WTC11 (cell line): ENCODE data around the gene PPP4R3B. TPM values are rescaled to one million over a fixed set of nuclear protein-coding genes. Genes with fewer than 3 reads are reported as not detected.

Experiments used
- AFF4 ChIP-seq: sonication (generic); formaldehyde crosslinking; IDR thresholded peaks from 2 replicates; pipeline ENCODE4 v1.8.1; 2023; ENCODE audit warnings: mild to moderate bottlenecking, missing genetic modification reagents, borderline replicate concordance
- AR ChIP-seq: fragments of 250-450 bp; sonication (Bioruptor Pico); IDR thresholded peaks from 2 replicates; pipeline ENCODE4 v1.9.0; 2021; ENCODE audit warnings: mild to moderate bottlenecking
- ATF6 ChIP-seq: sonication (generic); formaldehyde crosslinking; IDR thresholded peaks from 2 replicates; pipeline ENCODE4 v1.8.1; 2023; ENCODE audit warnings: mild to moderate bottlenecking, missing genetic modification reagents
- CREB1 ChIP-seq: sonication (generic); formaldehyde crosslinking; IDR thresholded peaks from 2 replicates; pipeline ENCODE4 v1.8.0; 2023; ENCODE audit warnings: mild to moderate bottlenecking, missing genetic modification reagents
- FOXP4 ChIP-seq: sonication (generic); formaldehyde crosslinking; IDR thresholded peaks from 2 replicates; pipeline ENCODE4 v1.8.0; 2022; ENCODE audit warnings: mild to moderate bottlenecking, missing genetic modification reagents
- GTF2I ChIP-seq: fragments of 250-450 bp; sonication (Bioruptor Pico); conservative IDR thresholded peaks from 2 replicates; pipeline ENCODE4 v1.4.0; 2021; ENCODE audit warnings: mild to moderate bottlenecking
- HMGA2 ChIP-seq: fragments of 250-450 bp; sonication (Bioruptor Pico); IDR thresholded peaks from 2 replicates; pipeline ENCODE4 v1.4.0; 2021; ENCODE audit warnings: mild to moderate bottlenecking, moderate library complexity
- NR3C1 ChIP-seq: sonication (generic); formaldehyde crosslinking; conservative IDR thresholded peaks from 2 replicates; pipeline ENCODE4 v1.8.1; 2023; ENCODE audit warnings: low read depth, mild to moderate bottlenecking, missing genetic modification reagents
- PRRX2 ChIP-seq: fragments of 250-450 bp; sonication (Bioruptor Pico); IDR thresholded peaks from 2 replicates; pipeline ENCODE4 v1.8.0; 2021; ENCODE audit warnings: mild to moderate bottlenecking
- TEAD4 ChIP-seq: sonication (generic); formaldehyde crosslinking; IDR thresholded peaks from 2 replicates; pipeline ENCODE4 v1.8.0; 2022; ENCODE audit warnings: mild to moderate bottlenecking, missing genetic modification reagents
- USF2 ChIP-seq: sonication (generic); formaldehyde crosslinking; IDR thresholded peaks from 2 replicates; pipeline ENCODE4 v1.8.1; 2023; ENCODE audit warnings: mild to moderate bottlenecking, missing genetic modification reagents, moderate library complexity
- ZNF396 ChIP-seq: fragments of 250-450 bp; sonication (Bioruptor Pico); IDR thresholded peaks from 2 replicates; pipeline ENCODE4 v1.8.0; 2021; ENCODE audit warnings: mild to moderate bottlenecking, moderate library complexity, borderline replicate concordance
- total RNA-seq: library from RNA; stranded (reverse); gene quantifications from 3 replicates; pipeline ENCODE4 v1.2.3, GENCODE V29; 2021
- TF ChIP-seq, protein P1 (sequence below): fragments of 250-450 bp; sonication (Bioruptor Pico); conservative IDR thresholded peaks from 2 replicates; pipeline ENCODE4 v1.9.0; 2021; ENCODE audit warnings: mild to moderate bottlenecking
- TF ChIP-seq, protein P2 (sequence below): sonication (generic); formaldehyde crosslinking; IDR thresholded peaks from 2 replicates; pipeline ENCODE4 v1.8.0; 2022; ENCODE audit warnings: missing genetic modification reagents
- TF ChIP-seq, protein P3 (sequence below): sonication (generic); formaldehyde crosslinking; IDR thresholded peaks from 2 replicates; pipeline ENCODE4 v1.8.1; 2023; ENCODE audit warnings: mild to moderate bottlenecking, missing genetic modification reagents
- TF ChIP-seq, protein P4 (sequence below): sonication (generic); formaldehyde crosslinking; IDR thresholded peaks from 2 replicates; pipeline ENCODE4 v1.8.1; 2023; ENCODE audit warnings: mild to moderate bottlenecking, moderate library complexity, missing genetic modification reagents

The PPP4R3B gene
- total RNA-seq, 1 experiment from 2014 or later = 39.0 TPM

DNA sequence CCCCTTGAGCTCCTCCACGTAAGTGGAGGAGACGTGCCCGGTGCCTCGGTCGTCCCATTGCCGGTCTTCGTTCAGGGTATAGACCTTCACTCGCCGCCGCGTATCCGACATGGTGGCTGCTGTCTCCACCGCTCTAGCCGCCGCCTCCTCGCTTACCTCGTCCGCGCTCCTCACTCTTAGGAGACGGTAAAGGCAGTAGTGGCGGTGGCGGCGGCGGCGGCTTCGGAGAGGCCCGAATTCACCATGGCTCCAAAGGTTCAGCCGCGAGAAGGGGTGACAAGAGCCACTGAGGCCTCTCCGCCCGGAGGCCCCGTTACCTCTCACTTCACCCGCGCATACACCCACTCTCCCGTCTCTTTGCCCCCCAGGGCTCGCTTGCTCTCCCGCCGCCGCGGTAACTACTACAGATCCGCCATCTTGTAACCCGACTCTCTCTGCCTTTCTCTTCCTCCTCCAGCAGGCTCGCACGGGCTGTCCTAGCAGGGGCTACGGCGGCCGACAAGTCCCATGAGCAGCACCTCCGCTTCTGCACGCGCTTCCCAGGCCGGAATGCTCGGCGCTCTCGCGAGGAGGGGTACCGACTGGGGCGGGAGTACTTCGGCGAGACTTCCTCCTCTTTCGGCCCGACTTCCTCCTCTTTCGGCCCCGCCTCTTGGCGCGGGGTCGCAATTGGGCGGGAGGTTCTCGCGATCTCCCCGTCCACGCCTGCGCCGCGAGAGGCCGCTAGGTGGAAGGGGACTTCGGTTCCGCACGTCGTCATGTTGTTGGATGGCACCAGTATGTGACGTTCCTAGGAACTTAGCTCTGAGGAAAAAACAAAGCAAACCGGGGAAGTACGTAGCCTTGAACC, at the start of gene PPP4R3B (continued):
- no peak for TF ChIP-seq NR3C1
- TF ChIP-seq AFF4 (CRISPR knock-in tag) = no peak; the same call in 1 of the 2 replicates
- TF ChIP-seq AR (CRISPR knock-in tag) = no peak
- no peak for TF ChIP-seq HMGA2 (CRISPR knock-in tag)
- TF ChIP-seq, protein P1, sequence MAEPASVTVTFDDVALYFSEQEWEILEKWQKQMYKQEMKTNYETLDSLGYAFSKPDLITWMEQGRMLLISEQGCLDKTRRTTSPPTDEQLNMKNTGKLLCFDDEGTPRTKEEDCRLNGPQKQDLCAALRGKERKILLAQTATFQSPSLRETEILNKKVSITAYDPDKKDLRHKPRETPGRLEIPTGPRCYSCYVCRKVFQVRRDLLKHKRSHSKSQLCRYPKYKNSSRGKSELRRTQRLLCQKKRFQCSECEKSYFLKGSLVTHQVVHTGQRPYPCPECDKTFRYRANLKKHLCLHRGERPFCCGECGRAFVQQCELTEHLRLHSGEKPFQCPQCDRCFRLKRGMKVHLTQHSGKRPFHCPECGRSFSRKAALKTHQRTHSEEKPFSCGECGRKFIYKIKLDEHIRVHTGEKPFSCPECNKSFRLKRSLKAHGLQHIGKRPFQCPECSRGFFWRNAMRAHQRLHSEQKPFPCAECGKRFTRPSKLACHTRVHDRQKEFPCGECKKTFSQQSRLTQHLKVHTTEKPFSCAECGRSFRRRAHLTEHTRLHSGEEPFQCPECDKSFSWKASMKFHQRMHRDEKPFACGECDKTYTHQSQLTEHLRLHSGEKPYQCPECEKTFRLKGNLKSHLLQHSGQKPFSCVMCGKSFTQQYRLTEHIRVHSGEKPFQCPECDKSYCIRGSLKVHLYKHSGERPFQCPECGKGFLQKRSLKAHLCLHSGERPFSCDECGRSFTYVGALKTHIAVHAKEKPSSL (CRISPR knock-in tag) = no peak
- TF ChIP-seq TEAD4 (CRISPR knock-in tag) = no peak
- TF ChIP-seq, protein P2, sequence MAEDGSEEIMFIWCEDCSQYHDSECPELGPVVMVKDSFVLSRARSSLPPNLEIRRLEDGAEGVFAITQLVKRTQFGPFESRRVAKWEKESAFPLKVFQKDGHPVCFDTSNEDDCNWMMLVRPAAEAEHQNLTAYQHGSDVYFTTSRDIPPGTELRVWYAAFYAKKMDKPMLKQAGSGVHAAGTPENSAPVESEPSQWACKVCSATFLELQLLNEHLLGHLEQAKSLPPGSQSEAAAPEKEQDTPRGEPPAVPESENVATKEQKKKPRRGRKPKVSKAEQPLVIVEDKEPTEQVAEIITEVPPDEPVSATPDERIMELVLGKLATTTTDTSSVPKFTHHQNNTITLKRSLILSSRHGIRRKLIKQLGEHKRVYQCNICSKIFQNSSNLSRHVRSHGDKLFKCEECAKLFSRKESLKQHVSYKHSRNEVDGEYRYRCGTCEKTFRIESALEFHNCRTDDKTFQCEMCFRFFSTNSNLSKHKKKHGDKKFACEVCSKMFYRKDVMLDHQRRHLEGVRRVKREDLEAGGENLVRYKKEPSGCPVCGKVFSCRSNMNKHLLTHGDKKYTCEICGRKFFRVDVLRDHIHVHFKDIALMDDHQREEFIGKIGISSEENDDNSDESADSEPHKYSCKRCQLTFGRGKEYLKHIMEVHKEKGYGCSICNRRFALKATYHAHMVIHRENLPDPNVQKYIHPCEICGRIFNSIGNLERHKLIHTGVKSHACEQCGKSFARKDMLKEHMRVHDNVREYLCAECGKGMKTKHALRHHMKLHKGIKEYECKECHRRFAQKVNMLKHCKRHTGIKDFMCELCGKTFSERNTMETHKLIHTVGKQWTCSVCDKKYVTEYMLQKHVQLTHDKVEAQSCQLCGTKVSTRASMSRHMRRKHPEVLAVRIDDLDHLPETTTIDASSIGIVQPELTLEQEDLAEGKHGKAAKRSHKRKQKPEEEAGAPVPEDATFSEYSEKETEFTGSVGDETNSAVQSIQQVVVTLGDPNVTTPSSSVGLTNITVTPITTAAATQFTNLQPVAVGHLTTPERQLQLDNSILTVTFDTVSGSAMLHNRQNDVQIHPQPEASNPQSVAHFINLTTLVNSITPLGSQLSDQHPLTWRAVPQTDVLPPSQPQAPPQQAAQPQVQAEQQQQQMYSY (CRISPR knock-in tag) = no peak
- no peak for TF ChIP-seq CREB1 (CRISPR knock-in tag)
- TF ChIP-seq PRRX2 (CRISPR knock-in tag) = no peak
- no peak for TF ChIP-seq ATF6 (CRISPR knock-in tag)
- TF ChIP-seq, protein P3, sequence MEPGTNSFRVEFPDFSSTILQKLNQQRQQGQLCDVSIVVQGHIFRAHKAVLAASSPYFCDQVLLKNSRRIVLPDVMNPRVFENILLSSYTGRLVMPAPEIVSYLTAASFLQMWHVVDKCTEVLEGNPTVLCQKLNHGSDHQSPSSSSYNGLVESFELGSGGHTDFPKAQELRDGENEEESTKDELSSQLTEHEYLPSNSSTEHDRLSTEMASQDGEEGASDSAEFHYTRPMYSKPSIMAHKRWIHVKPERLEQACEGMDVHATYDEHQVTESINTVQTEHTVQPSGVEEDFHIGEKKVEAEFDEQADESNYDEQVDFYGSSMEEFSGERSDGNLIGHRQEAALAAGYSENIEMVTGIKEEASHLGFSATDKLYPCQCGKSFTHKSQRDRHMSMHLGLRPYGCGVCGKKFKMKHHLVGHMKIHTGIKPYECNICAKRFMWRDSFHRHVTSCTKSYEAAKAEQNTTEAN (CRISPR knock-in tag) = no peak
- TF ChIP-seq ZNF396 (CRISPR knock-in tag) = no peak
- TF ChIP-seq, protein P4, sequence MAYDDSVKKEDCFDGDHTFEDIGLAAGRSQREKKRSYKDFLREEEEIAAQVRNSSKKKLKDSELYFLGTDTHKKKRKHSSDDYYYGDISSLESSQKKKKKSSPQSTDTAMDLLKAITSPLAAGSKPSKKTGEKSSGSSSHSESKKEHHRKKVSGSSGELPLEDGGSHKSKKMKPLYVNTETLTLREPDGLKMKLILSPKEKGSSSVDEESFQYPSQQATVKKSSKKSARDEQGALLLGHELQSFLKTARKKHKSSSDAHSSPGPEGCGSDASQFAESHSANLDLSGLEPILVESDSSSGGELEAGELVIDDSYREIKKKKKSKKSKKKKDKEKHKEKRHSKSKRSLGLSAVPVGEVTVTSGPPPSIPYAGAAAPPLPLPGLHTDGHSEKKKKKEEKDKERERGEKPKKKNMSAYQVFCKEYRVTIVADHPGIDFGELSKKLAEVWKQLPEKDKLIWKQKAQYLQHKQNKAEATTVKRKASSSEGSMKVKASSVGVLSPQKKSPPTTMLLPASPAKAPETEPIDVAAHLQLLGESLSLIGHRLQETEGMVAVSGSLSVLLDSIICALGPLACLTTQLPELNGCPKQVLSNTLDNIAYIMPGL (CRISPR knock-in tag) = peak; percentile 34; the same call in 1 of the 2 replicates
- peak; percentile 50 for TF ChIP-seq FOXP4
- no peak for TF ChIP-seq GTF2I (CRISPR knock-in tag)
- no peak; the same call in 1 of the 2 replicates for TF ChIP-seq USF2 (CRISPR knock-in tag)
